ENCODE data around the gene DCDC2C. TPM values are rescaled to one million over a fixed set of nuclear protein-coding genes. Genes with fewer than 3 reads are reported as not detected.
A peak's percentile ranks its signal among the peaks of the same experiment; 100 is the strongest.
"Not testable (repeated sequence)": the region's sequence is repeated elsewhere in the genome, so short reads cannot be mapped to it uniquely, and the experiment has no call there.

The DCDC2C gene, protein sequence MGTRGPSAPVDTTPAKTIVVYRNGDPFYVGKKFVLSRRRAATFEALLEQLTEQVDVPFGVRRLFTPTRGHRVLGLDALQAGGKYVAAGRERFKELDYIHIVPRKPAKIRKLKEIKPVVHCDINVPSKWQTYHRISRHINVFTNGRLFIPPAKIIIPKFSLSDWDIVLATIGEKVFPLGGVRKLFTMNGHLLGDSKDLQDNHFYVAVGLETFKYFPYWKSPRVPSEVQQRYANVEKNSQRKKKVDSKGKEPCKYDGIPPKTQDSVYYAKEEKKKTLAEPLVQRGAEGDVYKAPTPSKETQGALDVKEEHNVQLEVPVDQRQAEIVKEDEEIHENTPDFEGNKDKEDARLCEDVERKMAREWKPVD
- total RNA-seq (2014; rRNA removed; shearing (Covaris generic)), result not detected in 2 replicates
- polyA plus RNA-seq (2015; cell fraction: cytosol; rRNA removed), result 0.39 TPM in 1 of 2 replicates, not detected in the other
- polyA plus RNA-seq (2015; cell fraction: nucleus; rRNA removed), result not detected in 2 replicates

DNA sequence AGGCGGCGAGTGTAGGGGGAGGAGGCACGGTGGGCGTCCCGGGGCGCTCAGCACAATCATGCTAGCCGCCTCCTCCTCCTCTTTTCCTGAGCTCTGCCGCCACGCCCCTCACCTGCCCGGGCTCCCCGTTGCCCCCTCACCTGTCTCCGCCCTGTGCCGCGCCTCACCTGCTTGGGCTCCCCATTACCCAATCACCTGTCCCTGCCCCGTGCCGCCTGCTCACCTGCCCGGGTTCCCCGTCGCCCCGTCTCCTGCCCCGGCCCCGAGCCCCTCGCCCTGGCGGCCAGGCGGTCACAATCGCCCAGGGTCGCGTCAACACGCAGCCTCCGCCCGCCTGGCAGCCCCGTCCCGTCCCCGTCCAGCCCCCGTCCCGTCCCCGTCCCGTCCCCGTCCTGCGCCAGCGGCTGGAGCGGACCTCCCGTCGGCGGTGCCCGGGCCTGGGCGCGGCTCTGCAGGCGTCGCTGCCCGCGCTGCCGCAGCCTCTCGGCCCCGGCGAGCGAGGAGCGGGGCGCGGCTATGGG lies at the start of gene DCDC2C:
TSS of gene DCDC2C (plus strand) at position 340 of the 521 bp plus-strand sequence. CDS start at position 517, 177 bp downstream.
- no peak for DNase-seq (ENCODE audit: low read depth, low spot score)
- in situ Hi-C loops (cut with HindIII; ENCODE audit: low pct_unique_long_range_greater_than_20kb, low sequenced_read_pairs), result no loop called here

DNA sequence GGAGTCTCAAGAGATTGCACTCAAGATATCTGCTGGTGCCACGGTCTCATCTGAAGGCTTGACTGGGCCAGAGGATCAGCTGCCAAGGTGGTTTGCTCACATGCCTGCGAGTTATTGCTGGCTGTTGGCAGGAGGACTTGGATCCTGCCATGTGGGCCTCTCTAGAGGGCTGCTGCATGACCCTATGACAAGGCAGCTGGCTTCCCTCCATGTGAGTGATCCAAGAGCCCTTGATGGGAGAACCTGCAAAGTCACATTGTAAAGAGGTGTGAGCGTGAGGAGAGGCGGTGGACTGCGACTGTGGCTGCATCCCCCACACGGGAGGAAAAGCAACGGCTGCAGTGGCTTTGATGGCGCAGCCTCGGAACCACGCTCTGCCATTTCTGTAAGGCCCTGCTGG lies 49.4 kb upstream of the DCDC2C start:
- no peak for DNase-seq (ENCODE audit: low read depth, low spot score)
- in situ Hi-C loops (cut with HindIII; ENCODE audit: low pct_unique_long_range_greater_than_20kb, low sequenced_read_pairs), result no loop called here

DNA sequence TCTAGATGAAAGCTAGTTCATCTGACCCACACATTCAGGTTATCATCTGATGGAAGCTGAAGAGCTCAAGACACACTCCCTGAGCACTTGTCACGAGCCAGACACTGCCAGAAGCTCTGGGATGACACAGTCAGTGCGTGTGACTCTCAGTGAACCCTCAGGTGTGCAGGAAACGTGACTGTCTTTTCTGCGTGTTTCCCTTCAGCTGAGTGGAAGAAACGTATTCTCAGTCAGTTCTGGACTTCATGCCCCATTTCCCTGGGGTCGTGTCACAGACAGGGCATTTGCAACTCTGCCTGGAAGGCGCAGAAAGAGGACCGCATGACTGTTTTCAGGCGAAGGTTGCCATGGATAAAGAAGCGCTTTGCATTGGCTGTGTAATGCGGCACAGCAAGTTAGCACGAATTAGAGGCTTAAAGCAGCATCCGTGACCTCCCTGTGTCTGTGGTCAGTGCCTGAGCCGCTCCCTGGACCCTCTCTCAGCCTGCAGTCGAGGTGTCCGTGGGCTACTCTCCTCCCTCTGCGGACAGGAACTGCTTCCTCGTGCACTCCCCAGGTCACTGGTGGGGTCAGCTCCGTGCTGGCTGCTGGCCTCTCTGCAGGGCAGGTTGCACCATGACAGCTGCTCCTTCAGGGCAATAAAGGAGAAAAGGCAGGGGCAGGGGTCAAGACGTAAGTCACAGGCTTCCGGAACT lies 48.7 kb upstream of the DCDC2C start:
- in situ Hi-C loops (cut with HindIII; ENCODE audit: low pct_unique_long_range_greater_than_20kb, low sequenced_read_pairs), result no loop called here
- DNase-seq (ENCODE audit: low read depth, low spot score), result no peak

DNA sequence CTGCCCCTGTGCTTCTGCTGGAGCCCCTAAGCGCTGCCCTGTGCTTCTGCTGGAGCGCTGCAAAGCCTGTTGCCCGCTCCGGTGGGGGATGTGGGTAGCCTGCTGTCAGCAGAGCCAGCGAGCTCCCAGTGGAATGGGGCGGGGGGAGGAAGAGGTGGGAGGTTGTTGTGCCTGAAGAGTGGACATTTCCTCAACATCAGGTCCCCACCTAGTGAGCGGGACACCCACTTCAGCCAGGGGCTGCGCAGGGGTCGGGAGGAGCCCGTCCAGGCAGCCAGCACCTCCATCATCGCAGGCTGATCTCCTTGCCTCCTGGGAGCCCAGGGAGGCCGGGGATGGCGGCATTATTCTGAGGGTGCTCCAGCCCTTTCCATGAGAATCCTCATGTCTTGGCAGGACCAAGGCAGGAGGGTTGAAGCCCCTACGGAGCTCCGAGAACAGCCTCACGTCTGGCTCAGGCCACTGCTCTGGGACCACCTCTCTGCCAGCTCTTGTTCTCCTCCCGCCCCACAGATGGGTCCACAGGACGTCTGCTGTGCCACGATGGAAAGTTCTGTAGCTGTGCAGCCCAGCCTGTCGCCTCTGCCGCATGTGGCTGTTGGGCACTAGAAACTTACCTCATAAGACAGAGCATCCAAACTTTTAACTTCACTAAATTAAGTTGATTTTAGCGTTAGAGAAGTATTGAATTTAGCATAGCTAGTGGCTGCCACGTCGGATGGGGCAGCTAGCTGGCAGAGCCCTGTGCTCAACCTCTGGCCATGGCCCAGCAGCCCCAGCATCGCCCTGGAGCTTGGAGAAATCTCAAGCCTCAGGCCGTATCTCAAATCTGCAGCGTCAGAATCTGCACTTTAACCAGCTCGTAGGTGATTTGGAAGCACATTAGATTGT lies 47.3 kb upstream of the DCDC2C start:
- DNase-seq (ENCODE audit: low read depth, low spot score), result no peak
- in situ Hi-C loops (cut with HindIII; ENCODE audit: low pct_unique_long_range_greater_than_20kb, low sequenced_read_pairs), result no loop called here

DNA sequence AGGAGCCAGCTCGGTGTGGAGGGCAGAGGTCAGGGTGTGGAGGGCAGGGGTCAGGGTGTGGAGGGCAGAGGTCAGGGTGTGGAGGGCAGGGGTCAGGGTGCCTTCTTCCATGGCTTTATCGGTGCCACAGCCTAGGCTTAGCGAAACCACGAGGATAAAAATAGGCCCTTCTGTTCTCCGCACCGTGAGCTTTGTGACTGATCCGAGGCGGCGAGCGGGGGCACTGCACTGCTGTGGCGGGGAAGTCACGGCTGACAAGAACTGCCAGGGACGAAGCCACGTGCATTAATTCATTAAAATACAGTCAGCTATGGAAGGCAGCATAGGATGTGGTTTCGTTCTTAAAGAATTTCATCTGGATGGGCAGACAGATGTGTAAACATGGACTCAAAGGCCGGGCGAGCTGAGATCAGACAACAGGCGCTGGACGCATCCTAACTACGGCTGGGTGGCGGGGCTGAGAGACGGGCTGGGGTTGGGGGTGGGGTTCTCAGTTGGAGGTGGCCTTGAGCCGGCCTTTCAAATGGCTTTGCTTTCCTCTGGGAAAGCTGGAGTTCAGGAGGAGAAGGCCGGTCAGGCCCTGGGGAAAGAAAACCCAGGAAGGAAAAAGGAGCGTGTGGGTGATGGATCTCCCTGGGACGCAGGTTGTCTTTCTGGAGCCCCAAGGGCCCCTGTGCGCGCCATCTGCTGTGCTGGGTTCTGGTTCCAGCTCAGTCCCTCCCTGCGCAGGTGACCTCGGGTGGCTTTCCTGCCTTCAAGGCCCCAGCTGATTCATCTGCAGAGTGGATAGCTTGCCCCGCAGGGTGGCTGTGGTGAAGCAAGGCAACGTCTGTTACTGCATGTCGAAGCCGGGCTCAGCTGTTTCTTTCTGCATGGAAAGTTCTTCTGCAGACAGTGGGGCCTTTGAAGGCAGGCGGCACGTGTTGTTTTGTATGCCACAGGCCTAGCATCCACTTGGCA lies 46.3 kb upstream of the DCDC2C start:
- peak; percentile 30 for DNase-seq (ENCODE audit: low read depth, low spot score)
- in situ Hi-C loops (cut with HindIII; ENCODE audit: low pct_unique_long_range_greater_than_20kb, low sequenced_read_pairs), result no loop called here

DNA sequence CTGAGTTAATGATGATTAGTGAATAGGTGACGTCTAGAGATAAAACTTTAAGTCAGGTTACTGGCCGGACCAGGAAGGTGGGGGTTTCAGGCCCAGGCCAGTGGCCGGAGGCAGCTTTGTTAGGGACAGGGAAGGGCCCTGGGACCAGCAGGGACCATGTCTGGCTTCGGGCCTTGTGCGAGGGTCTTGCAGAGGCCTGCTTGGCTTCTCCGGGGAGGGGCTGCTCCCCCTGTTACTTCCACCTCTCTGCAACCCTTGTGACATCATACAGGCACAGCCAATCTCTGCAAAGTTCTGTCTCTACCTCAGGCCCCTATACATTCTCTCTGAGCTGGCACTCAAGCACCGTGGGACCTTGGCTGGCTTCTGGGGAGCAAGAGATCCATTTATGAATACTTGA lies 45.5 kb upstream of the DCDC2C start, which contains the start of gene ALLC:
TSS of gene ALLC (plus strand) at position 320 of the 400 bp plus-strand sequence. CDS start 12,958 bp downstream, outside the sequence.
- in situ Hi-C loops (cut with HindIII; ENCODE audit: low pct_unique_long_range_greater_than_20kb, low sequenced_read_pairs), result no loop called here
- no peak for DNase-seq (ENCODE audit: low read depth, low spot score)

DNA sequence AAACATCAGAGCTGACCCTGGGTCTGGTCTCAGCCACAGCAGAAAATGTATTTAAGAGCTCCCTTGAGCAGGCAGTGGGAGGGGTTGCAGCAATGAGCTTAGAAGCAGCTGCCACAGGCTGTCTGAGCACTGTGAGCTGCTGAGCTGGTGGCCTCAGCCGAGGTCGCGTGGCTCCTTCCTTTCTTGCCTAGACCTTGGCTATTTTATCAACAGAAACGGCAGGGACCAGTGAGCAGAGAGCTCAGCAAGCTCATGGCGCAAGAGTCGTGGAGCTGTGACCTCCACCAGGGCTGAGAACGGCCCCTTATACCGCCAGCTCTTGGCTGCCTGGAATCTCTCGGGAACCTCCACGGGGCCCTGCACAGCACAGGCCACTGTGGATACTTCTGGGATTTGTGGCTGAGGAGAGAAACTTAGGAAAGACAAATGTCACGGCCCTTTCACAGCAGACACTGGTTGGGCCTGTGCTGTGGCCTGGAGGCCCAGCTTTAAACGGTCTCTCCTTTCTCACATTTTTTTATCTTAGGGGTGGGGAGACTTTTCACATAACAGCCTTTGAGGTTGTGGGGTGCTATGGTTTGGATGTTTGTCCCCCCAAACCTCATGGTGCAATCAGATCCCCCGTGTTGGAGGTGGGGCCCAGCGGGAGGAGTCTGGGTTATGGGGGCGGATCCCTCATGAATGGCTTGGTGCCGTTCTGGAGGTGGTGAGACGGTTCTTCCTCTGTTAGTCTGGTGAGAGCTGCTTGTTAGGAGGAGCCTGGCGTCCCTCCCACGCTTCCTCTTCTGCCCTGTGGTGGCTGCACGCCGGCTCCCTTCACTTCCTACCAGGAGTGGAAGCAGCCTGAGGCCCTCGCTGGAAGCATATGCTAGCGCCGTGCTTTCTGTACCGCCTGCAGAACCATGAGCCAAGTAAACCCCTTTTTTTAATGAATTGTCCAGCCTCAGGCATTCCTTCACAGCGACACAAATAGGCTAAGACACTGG lies 43.6 kb upstream of the DCDC2C start:
- in situ Hi-C loops (cut with HindIII; ENCODE audit: low pct_unique_long_range_greater_than_20kb, low sequenced_read_pairs), result no loop called here
- no peak for DNase-seq (ENCODE audit: low read depth, low spot score)

DNA sequence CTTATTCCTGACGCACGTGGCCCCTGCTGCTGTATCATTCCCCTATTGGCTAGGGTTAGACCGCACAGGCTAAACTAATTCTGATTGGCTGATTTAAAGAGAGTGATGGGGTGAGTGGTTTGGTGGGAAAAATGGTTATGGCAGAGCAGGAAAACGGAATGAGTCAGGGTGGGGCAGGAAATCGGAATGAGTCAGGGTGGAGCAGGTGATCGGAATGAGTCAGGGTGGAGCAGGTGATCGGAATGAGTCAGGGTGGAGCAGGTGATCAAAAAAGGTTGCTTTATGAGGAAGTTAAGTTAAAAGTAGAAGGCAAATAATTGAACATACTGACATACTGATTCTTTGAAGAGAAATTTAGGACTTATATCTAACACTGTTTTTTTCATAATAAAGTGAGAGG lies 42.7 kb upstream of the DCDC2C start:
- in situ Hi-C loops (cut with HindIII; ENCODE audit: low pct_unique_long_range_greater_than_20kb, low sequenced_read_pairs); DNase-seq (ENCODE audit: low read depth, low spot score): not testable (repeated sequence)

DNA sequence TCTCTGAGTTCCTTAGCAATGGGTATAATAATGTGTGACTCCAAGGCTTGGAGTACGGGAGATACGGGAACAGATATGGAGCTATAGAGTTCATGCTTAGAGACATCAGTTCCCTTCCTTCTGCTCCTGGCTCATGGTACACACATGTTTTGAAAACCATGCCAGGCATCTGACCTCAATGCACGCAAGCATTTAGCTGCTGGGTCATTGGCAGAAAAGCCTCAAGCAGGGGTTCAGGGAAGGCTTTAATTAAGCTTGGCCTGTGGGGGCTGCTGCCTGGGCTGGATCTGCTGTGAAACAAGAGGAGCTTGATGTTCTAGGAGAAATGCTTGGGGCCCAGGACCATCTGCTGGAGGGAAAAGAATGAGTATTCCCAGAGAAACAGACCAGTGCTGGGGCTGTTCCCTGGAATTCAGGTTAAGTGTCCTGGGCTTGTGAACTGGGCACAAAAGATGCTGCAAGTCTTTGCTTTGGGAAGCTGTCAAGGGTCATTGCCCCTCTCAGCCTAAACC lies 42.2 kb upstream of the DCDC2C start:
- in situ Hi-C loops (cut with HindIII; ENCODE audit: low pct_unique_long_range_greater_than_20kb, low sequenced_read_pairs), result no loop called here
- DNase-seq (ENCODE audit: low read depth, low spot score), result no peak

DNA sequence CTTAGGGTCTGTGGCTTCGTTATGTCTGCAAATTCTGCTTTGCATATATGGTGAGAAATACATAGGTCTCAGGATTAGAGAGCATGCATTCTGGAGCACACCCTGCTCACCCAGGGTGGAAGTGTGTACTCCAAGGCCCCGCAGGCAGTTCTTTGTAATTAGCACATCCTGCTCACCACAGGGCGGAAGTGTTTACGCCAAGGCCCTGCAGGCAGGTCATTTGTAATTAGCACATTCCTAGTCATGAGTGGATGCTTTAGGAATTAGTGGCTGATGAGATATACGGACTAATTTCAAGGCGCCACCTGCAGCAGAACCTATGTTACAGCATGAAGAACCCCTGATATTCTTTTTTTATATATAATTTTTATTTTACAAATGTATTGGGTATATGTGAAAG lies 41.1 kb upstream of the DCDC2C start:
- in situ Hi-C loops (cut with HindIII; ENCODE audit: low pct_unique_long_range_greater_than_20kb, low sequenced_read_pairs), result no loop called here
- DNase-seq (ENCODE audit: low read depth, low spot score), result no peak

DNA sequence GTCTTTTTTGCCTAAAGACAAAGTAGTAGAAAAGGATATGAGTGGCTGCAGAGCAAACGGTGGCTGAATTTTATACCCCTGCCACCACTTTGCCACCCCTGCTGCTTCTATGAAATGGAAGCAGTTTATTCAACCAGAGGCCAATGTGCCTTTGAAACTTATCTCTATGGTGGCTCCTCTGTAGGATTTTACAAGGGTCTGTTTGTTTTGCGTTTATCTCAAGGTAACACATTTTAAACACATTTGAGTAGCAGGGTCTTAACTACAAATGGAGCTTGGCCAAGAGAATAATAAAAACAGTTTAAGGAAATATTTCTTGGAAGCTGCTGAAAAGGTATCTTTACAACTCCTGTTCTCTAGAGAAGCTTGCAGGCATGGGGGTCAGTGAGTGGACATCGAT lies 39.3 kb upstream of the DCDC2C start:
- DNase-seq (ENCODE audit: low read depth, low spot score), result no peak
- in situ Hi-C loops (cut with HindIII; ENCODE audit: low pct_unique_long_range_greater_than_20kb, low sequenced_read_pairs), result no loop called here

DNA sequence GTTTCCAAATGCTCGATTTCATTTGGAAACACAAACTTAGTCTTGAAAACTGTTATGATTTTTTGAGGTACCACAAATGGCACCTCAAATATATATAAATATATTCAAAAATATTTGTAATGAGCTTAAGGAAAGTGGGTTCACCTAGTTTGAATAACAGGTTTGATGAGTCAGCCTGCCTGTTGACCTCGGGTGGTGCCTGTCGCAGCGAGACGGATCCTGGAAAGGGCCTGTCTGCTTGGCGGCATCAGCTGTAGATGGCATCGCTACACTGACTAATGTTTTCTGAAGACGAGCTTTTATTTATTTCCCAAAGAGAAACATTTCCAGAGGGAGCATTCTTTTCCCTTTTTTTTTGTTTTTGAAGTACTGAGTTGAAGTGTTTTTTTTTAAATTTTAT lies 38.5 kb upstream of the DCDC2C start:
- DNase-seq (ENCODE audit: low read depth, low spot score), result no peak
- in situ Hi-C loops (cut with HindIII; ENCODE audit: low pct_unique_long_range_greater_than_20kb, low sequenced_read_pairs), result no loop called here

DNA sequence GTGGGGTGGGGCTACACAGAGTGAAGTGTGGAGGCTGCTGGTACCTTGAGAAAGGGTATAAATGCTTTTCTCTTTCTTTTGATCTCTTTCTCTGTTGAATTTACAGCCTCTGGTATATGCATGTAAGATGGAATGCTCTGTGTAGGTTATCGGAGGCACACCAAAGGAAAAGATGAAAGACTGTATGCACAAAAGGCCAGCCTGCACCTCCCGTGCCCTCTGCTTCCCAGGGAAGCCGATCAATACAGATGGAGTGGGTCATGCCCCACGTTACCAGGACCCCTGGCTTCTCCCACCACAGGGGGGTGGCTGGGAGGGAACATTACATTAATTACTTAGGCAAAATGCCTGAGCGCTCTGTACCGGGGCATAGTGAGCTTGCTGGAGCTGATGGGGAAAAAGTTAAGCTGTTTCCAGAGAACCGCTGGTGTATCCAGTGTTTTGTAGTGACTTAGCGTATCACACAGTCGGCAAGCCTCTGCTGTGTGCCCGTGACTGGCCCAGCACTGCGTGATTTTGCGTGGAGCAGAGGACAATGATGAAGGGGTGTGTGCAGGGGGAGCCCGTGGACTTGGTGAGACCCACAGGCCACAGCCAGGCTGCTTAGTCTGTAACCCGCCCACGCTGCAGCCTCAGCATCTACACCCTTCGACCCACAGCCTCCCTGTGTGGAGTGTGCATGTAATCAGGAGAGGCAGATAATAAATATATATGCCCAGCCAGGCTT lies 37.3 kb upstream of the DCDC2C start:
- DNase-seq (ENCODE audit: low read depth, low spot score), result no peak
- in situ Hi-C loops (cut with HindIII; ENCODE audit: low pct_unique_long_range_greater_than_20kb, low sequenced_read_pairs), result no loop called here

DNA sequence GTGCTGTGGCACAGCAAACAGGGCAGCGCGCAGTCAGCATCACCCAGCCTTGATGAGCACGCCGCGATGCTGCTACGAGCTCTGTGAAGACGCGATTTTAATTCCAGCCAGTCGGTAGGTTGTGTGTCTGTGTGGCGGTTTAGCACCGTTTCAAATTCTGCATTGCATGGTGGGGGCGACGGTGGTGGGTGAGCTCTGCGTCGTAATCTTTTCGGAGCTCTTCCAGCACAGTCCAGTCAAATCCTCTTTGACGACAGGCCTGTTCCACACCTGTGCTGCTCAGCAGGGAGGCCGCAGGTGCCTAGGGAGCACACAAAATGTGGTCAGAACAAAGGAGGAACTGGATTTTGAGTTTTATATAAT lies 36.8 kb upstream of the DCDC2C start:
- in situ Hi-C loops (cut with HindIII; ENCODE audit: low pct_unique_long_range_greater_than_20kb, low sequenced_read_pairs), result no loop called here
- no peak for DNase-seq (ENCODE audit: low read depth, low spot score)

DNA sequence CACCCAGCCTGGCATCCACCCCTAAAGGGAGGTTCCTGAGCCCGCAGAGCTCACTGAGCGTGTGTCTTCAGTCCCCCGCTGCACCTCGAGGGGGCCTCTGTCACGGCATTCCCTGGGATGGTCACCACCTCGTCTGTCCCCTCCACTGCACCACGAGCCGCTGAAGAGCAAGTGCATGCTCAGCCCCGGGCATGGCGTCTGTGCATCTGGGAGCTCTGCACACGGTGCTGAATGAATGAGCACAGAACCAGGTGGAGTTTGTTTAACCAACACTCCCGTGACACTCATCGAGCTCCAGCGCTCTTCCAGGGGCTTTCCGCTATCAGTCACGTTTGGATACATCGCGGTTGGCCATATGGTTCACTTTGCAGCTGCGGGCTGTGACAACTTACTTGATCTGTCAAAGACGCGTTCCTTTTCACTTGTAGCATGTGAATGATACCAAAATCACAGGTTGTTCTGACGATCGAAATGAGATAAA lies 36.2 kb upstream of the DCDC2C start:
- no peak for DNase-seq (ENCODE audit: low read depth, low spot score)
- in situ Hi-C loops (cut with HindIII; ENCODE audit: low pct_unique_long_range_greater_than_20kb, low sequenced_read_pairs), result no loop called here
